Gastrocnemius medialis (tissue), 4 donors: ENCODE results near the gene MCCC2.

Experiments
- POLR2A ChIP-seq, 2 donors: fragments of 450-650 bp; IDR thresholded peaks; one replicate each; pipeline ENCODE4 v1.6.1; 2017; ENCODE audit warnings: antibody characterized with exemption in 2 of 2, mild to moderate bottlenecking in 2 of 2, moderate library complexity in 2 of 2
- TF ChIP-seq, protein P1 (sequence below), 5 experiments: fragments of 450-650 bp in 3 of 5; fragments of 200-600 bp in 2 of 5; sonication (generic) in 2 of 5; IDR thresholded peaks in 4 of 5; conservative IDR thresholded peaks in 1 of 5; 1 replicate in 4 of 5; 2 replicates in 1 of 5; pipeline ENCODE4 v1.5.1; 2016 to 2019; ENCODE audit warnings: antibody characterized with exemption in 5 of 5, mild to moderate bottlenecking in 3 of 5, moderate library complexity in 3 of 5

DNA sequence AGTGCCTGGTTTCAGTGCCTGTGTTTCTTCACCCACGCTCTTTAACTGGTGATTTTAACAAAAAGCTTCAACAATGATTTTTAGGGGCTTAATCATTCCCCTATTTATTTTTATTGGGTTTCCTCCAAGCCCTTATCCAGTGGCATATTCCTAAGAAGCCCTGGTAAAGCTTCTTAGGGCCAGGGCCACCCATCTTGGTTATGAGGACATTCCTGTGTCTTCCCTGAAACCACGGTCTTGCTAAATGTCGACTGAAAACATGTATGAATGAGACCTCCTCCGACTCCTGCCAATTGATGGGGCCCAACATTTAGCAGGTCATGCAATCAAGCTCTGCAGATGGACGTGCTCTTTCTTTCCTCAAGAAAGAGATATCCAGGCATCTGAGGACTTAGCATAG, 118.3 kb downstream of the MCCC2 start:
- no peak for TF ChIP-seq POLR2A (IDR thresholded peaks at IDR 0.05)
- TF ChIP-seq, protein P1, sequence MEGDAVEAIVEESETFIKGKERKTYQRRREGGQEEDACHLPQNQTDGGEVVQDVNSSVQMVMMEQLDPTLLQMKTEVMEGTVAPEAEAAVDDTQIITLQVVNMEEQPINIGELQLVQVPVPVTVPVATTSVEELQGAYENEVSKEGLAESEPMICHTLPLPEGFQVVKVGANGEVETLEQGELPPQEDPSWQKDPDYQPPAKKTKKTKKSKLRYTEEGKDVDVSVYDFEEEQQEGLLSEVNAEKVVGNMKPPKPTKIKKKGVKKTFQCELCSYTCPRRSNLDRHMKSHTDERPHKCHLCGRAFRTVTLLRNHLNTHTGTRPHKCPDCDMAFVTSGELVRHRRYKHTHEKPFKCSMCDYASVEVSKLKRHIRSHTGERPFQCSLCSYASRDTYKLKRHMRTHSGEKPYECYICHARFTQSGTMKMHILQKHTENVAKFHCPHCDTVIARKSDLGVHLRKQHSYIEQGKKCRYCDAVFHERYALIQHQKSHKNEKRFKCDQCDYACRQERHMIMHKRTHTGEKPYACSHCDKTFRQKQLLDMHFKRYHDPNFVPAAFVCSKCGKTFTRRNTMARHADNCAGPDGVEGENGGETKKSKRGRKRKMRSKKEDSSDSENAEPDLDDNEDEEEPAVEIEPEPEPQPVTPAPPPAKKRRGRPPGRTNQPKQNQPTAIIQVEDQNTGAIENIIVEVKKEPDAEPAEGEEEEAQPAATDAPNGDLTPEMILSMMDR (IDR thresholded peaks at IDR 0.05 in 4 of 5, conservative IDR thresholded peaks at IDR 0.05 in 1 of 5): no peak
